T1000 (cell line): ENCODE measurements around the gene ZNF480.
"Not testable (repeated sequence)": the region's sequence is repeated elsewhere in the genome, so short reads cannot be mapped to it uniquely, and the experiment has no call there.

Source experiments
- DNase-seq: peaks from one replicate; lab custom pipeline; 2025; ENCODE audit warnings: mixed read lengths; lab: John Stamatoyannopoulos, UW

The ZNF480 gene

GRCh38 chr19:52296773-52297600 is at the start of gene ZNF480:
Gene ZNF480 (plus strand): TSS chr19:52297169. CDS start chr19:52300413, 3,244 bp downstream.
- peak; percentile 49 for DNase-seq

- no peak for DNase-seq
Observed at GRCh38 chr19:52248241-52248640, 48.7 kb upstream of the ZNF480 start.

GRCh38 chr19:52258426-52258825 is 38.5 kb upstream of the ZNF480 start:
- no peak for DNase-seq

GRCh38 chr19:52265556-52265955 is 31.4 kb upstream of the ZNF480 start:
- not testable (repeated sequence) for DNase-seq

- peak; percentile 92 for DNase-seq
Observed at GRCh38 chr19:52269338-52270261, 27.4 kb upstream of the ZNF480 start, which contains the start of gene ZNF766. Gene ZNF766 (plus strand): TSS chr19:52269587. CDS start chr19:52269614, 27 bp downstream.

GRCh38 chr19:52270266-52270885 is 26.6 kb upstream of the ZNF480 start:
- no peak for DNase-seq

GRCh38 chr19:52273301-52273700 is 23.7 kb upstream of the ZNF480 start:
- DNase-seq: no peak

GRCh38 chr19:52274191-52274590 is 22.8 kb upstream of the ZNF480 start:
- no peak for DNase-seq

- DNase-seq: no peak
Observed at GRCh38 chr19:52275988-52276387, 21.0 kb upstream of the ZNF480 start.

GRCh38 chr19:52277471-52277870 is 19.5 kb upstream of the ZNF480 start:
- no peak for DNase-seq

GRCh38 chr19:52286256-52286655 is 10.7 kb upstream of the ZNF480 start:
- DNase-seq: no peak

GRCh38 chr19:52291781-52292180 is 5.2 kb upstream of the ZNF480 start:
- no peak for DNase-seq

GRCh38 chr19:52292946-52293345 is 4.0 kb upstream of the ZNF480 start:
- DNase-seq: not testable (repeated sequence)

- DNase-seq: no peak
Observed at GRCh38 chr19:52296400-52296772, 583 bp upstream of the ZNF480 start.

GRCh38 chr19:52297601-52298364 is 814 bp downstream of the ZNF480 start:
- no peak for DNase-seq

- no peak for DNase-seq
Observed at GRCh38 chr19:52307275-52307674, 10.3 kb downstream of the ZNF480 start.

- no peak for DNase-seq
Observed at GRCh38 chr19:52322429-52322828, 25.5 kb downstream of the ZNF480 start.

- no peak for DNase-seq
Observed at GRCh38 chr19:52331757-52332156, 34.8 kb downstream of the ZNF480 start.

GRCh38 chr19:52335768-52336116 is 38.8 kb downstream of the ZNF480 start:
- no peak for DNase-seq

GRCh38 chr19:52336117-52336790 is 39.3 kb downstream of the ZNF480 start, which contains the start of gene ZNF610:
Gene ZNF610 (plus strand): TSS chr19:52336243. CDS start chr19:52349173, 12,930 bp downstream.
- peak; percentile 84 for DNase-seq
